SK-N-SH (cell line): ENCODE results near the gene ABHD17C.

Experiments
- CTCF ChIP-seq: fragments of 200-600 bp; sonication (generic); IDR thresholded peaks from 2 replicates; pipeline ENCODE4 v1.6.1; 2017; ENCODE audit warnings: antibody characterized with exemption, mild to moderate bottlenecking, moderate library complexity
- FOSL2 ChIP-seq: IDR thresholded peaks from 2 replicates; pipeline ENCODE4 v1.4.0; 2012; ENCODE audit warnings: low read depth, mild to moderate bottlenecking, moderate library complexity, borderline replicate concordance
- GATA2 ChIP-seq: sonication (generic); formaldehyde crosslinking; IDR thresholded peaks from 2 replicates; pipeline ENCODE4 v1.5.0; 2020; ENCODE audit warnings: mild to moderate bottlenecking, missing genetic modification reagents
- JUND ChIP-seq: IDR thresholded peaks from 2 replicates; pipeline ENCODE4 v1.4.0; 2012
- MAX ChIP-seq: IDR thresholded peaks from 2 replicates; pipeline ENCODE4 v1.4.0; 2012; ENCODE audit warnings: low read depth
- POLR2AphosphoS5 ChIP-seq: IDR thresholded peaks from 2 replicates; pipeline ENCODE4 v1.6.1; 2012; ENCODE audit warnings: low read depth, low read length
- RAD21 ChIP-seq: IDR thresholded peaks from 2 replicates; pipeline ENCODE4 v1.6.1; 2012; ENCODE audit warnings: mild to moderate bottlenecking, low read length
- RCOR1 ChIP-seq: fragments of 150-350 bp; IDR thresholded peaks from 2 replicates; pipeline ENCODE4 v1.6.1; 2017; ENCODE audit warnings: antibody characterized with exemption, low read length
- RFX5 ChIP-seq: IDR thresholded peaks from 2 replicates; pipeline ENCODE4 v1.6.1; 2012; ENCODE audit warnings: mild to moderate bottlenecking, improper control_type of control experiment, low read length
- SIN3A ChIP-seq: IDR thresholded peaks from 2 replicates; pipeline ENCODE4 v1.6.1; 2012; ENCODE audit warnings: low read depth, mild to moderate bottlenecking, low read length, moderate library complexity, borderline replicate concordance
- SMC3 ChIP-seq: IDR thresholded peaks from 2 replicates; pipeline ENCODE4 v1.6.1; 2012; ENCODE audit warnings: low read depth, low read length, improper control_type of control experiment
- TEAD4 ChIP-seq: IDR thresholded peaks from 2 replicates; pipeline ENCODE4 v1.4.0; 2012; ENCODE audit warnings: mild to moderate bottlenecking, borderline replicate concordance; ENCODE audit not compliant: insufficient read depth
- USF2 ChIP-seq: fragments of 150-350 bp; IDR thresholded peaks from 2 replicates; pipeline ENCODE4 v1.6.1; 2017; ENCODE audit warnings: antibody characterized with exemption, low read length, low read depth, borderline replicate concordance
- TF ChIP-seq, protein P1 (sequence below): IDR thresholded peaks from 2 replicates; pipeline ENCODE4 v1.4.0; 2012; ENCODE audit warnings: low read depth, borderline replicate concordance

DNA sequence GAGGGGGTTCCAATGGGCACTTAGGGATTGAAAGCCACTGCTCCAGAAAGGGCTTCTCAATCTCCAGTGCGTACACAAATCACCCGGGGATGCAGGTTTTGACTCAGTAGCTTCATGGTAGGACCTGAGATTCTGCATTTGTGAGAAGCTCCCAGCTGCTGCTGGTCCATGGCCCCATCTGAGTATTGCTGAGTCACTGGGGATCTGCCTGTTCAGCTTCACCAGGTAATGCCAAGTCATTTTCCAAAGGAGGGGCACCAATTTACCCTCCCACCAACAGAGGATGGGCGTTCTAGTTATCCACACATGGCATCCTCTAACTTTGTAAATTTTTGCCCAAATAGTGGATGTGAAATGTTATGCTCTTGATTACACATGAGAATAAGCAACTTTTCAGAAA, 71.2 kb downstream of the ABHD17C start:
- TF ChIP-seq RAD21 = no peak
- no peak for TF ChIP-seq CTCF
- no peak for TF ChIP-seq RFX5
- TF ChIP-seq JUND = no peak
- no peak for TF ChIP-seq POLR2AphosphoS5
- no peak for TF ChIP-seq FOSL2
- no peak for TF ChIP-seq SMC3
- TF ChIP-seq MAX = no peak
- TF ChIP-seq USF2 = no peak
- no peak for TF ChIP-seq SIN3A
- no peak for TF ChIP-seq TEAD4
- no peak for TF ChIP-seq RCOR1
- TF ChIP-seq GATA2 (CRISPR knock-in tag) = no peak
- TF ChIP-seq, protein P1, sequence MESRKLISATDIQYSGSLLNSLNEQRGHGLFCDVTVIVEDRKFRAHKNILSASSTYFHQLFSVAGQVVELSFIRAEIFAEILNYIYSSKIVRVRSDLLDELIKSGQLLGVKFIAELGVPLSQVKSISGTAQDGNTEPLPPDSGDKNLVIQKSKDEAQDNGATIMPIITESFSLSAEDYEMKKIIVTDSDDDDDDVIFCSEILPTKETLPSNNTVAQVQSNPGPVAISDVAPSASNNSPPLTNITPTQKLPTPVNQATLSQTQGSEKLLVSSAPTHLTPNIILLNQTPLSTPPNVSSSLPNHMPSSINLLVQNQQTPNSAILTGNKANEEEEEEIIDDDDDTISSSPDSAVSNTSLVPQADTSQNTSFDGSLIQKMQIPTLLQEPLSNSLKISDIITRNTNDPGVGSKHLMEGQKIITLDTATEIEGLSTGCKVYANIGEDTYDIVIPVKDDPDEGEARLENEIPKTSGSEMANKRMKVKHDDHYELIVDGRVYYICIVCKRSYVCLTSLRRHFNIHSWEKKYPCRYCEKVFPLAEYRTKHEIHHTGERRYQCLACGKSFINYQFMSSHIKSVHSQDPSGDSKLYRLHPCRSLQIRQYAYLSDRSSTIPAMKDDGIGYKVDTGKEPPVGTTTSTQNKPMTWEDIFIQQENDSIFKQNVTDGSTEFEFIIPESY = no peak
